H9 (cell line): ENCODE results near the gene NCLN. TPM values are rescaled to one million over a fixed set of nuclear protein-coding genes. Genes with fewer than 3 reads are reported as not detected.
A peak's percentile ranks its signal among the peaks of the same experiment; 100 is the strongest.

Source experiments
- DNase-seq: peaks from one replicate; pipeline ENCODE4 v3.0.0-alpha.2; 2017
- H2AFZ ChIP-seq: one replicate; pipeline ENCODE4 v1.6.1; 2013; ENCODE audit warnings: mild to moderate bottlenecking, low read length, control low read depth, moderate library complexity
- H2AK5ac ChIP-seq: 2 replicates; pipeline ENCODE4 v1.6.1; 2013; ENCODE audit warnings: low read length, control low read depth, mixed read lengths; ENCODE audit not compliant: insufficient read length
- H2BK120ac ChIP-seq: one replicate; pipeline ENCODE4 v1.6.1; 2013; ENCODE audit warnings: low read depth, mild to moderate bottlenecking, low read length, control low read depth, inconsistent platforms; ENCODE audit not compliant: poor library complexity, severe bottlenecking
- H2BK12ac ChIP-seq: 2 replicates; pipeline ENCODE4 v1.6.1; 2013; ENCODE audit warnings: low read length, control low read depth, mixed read lengths, low read depth; ENCODE audit not compliant: insufficient read length
- H2BK15ac ChIP-seq: 2 replicates; pipeline ENCODE4 v1.6.1; 2013; ENCODE audit warnings: low read depth, low read length, control low read depth
- H2BK20ac ChIP-seq: one replicate; pipeline ENCODE4 v1.6.1; 2013; ENCODE audit warnings: low read depth, mild to moderate bottlenecking, low read length, control low read depth, inconsistent platforms; ENCODE audit not compliant: poor library complexity, severe bottlenecking
- H2BK5ac ChIP-seq: 2 replicates; pipeline ENCODE4 v1.6.1; 2013; ENCODE audit warnings: low read length, control low read depth, mixed read lengths; ENCODE audit not compliant: insufficient read length
- H3K14ac ChIP-seq: 2 replicates; pipeline ENCODE4 v1.6.1; 2013; ENCODE audit warnings: low read length, control low read depth; ENCODE audit not compliant: insufficient read depth
- H3K18ac ChIP-seq: 2 replicates; pipeline ENCODE4 v1.6.1; 2013; ENCODE audit warnings: low read depth, mild to moderate bottlenecking, mixed read lengths, low read length, control low read depth; ENCODE audit not compliant: insufficient read length
- H3K23ac ChIP-seq: 2 replicates; pipeline ENCODE4 v1.6.1; 2013; ENCODE audit warnings: low read length, control low read depth, mixed read lengths, low read depth; ENCODE audit not compliant: insufficient read length
- H3K23me2 ChIP-seq: 2 replicates; pipeline ENCODE4 v1.6.1; 2013; ENCODE audit warnings: low read depth, mild to moderate bottlenecking, mixed read lengths, low read length, control low read depth; ENCODE audit not compliant: insufficient read length, poor library complexity, severe bottlenecking
- H3K27ac ChIP-seq: 2 replicates; pipeline ENCODE4 v1.5.1; 2013; ENCODE audit warnings: low read length, control low read depth, mixed read lengths, low read depth; ENCODE audit not compliant: insufficient read length
- H3K27me3 ChIP-seq: 2 replicates; pipeline ENCODE4 v1.6.1; 2013; ENCODE audit warnings: low read length, control low read depth, inconsistent platforms; ENCODE audit not compliant: insufficient read depth
- H3K4ac ChIP-seq: 2 replicates; pipeline ENCODE4 v1.6.1; 2013; ENCODE audit warnings: low read depth, mild to moderate bottlenecking, control low read depth, inconsistent platforms, low read length, moderate library complexity
- H3K4me1 ChIP-seq: 2 replicates; pipeline ENCODE4 v1.6.1; 2013; ENCODE audit warnings: low read length, control low read depth, inconsistent platforms; ENCODE audit not compliant: insufficient read depth
- H3K4me2 ChIP-seq: 2 replicates; pipeline ENCODE4 v1.6.1; 2013; ENCODE audit warnings: low read length, control low read depth, mixed read lengths; ENCODE audit not compliant: insufficient read length, insufficient read depth
- H3K56ac ChIP-seq: 2 replicates; pipeline ENCODE4 v1.6.1; 2013; ENCODE audit warnings: low read depth, mild to moderate bottlenecking, mixed read lengths, low read length, control low read depth; ENCODE audit not compliant: insufficient read length
- H3K79me1 ChIP-seq: 2 replicates; pipeline ENCODE4 v1.6.1; 2013; ENCODE audit warnings: low read depth, mild to moderate bottlenecking, moderate library complexity, low read length, control low read depth, inconsistent platforms; ENCODE audit not compliant: insufficient read depth, poor library complexity, severe bottlenecking
- H3K79me2 ChIP-seq: 2 replicates; pipeline ENCODE4 v1.6.1; 2013; ENCODE audit warnings: low read length, control low read depth, inconsistent platforms; ENCODE audit not compliant: insufficient read depth
- H3K9ac ChIP-seq: 2 replicates; pipeline ENCODE4 v1.6.1; 2013; ENCODE audit warnings: low read length, control low read depth, mixed read lengths; ENCODE audit not compliant: insufficient read length; ENCODE audit errors: extremely low read depth
- H3K9me3 ChIP-seq: one replicate; pipeline ENCODE4 v1.6.1; 2013; ENCODE audit warnings: low read depth, low read length, inconsistent platforms; ENCODE audit not compliant: control insufficient read depth
- H3T11ph ChIP-seq: one replicate; pipeline ENCODE4 v1.6.1; 2013; ENCODE audit warnings: mild to moderate bottlenecking, low read length, control low read depth, inconsistent platforms
- H4K20me1 ChIP-seq: one replicate; pipeline ENCODE4 v1.6.1; 2013; ENCODE audit not compliant: control insufficient read depth, insufficient read length, insufficient read depth
- H4K5ac ChIP-seq: 2 replicates; pipeline ENCODE4 v1.6.1; 2013; ENCODE audit warnings: low read depth, mild to moderate bottlenecking, mixed read lengths, low read length, control low read depth; ENCODE audit not compliant: insufficient read length
- H4K8ac ChIP-seq: replicated peaks from 2 replicates; pipeline ENCODE4 v1.6.1; 2013; ENCODE audit warnings: low read length, control low read depth, mixed read lengths, low read depth; ENCODE audit not compliant: insufficient read length
- H4K91ac ChIP-seq: 2 replicates; pipeline ENCODE4 v1.6.1; 2013; ENCODE audit warnings: low read depth, mild to moderate bottlenecking, moderate library complexity, mixed read lengths, low read length, control low read depth; ENCODE audit not compliant: insufficient read length
- H3K27ac Mint-ChIP-seq, 3 experiments: 2 replicates in 2 of 3; 3 replicates in 1 of 3; pipeline ENCODE4 v1.8.0; 2020 to 2021; ENCODE audit warnings: mixed read lengths in 3 of 3, mild to moderate bottlenecking in 1 of 3, moderate library complexity in 1 of 3
- H3K27me3 Mint-ChIP-seq: 2 replicates; pipeline ENCODE4 v1.8.0; 2021; ENCODE audit warnings: low read depth, mild to moderate bottlenecking, moderate library complexity, mixed read lengths
- H3K36me3 Mint-ChIP-seq, 3 experiments: 2 replicates in 2 of 3; 3 replicates in 1 of 3; pipeline ENCODE4 v1.8.0; 2020 to 2021; ENCODE audit warnings: low read depth in 3 of 3, mixed read lengths in 3 of 3; ENCODE audit not compliant: insufficient read depth in 1 of 3
- H3K4me1 Mint-ChIP-seq, 2 experiments: 2 replicates each; pipeline ENCODE4 v1.8.0; 2020; ENCODE audit warnings: mixed read lengths in 2 of 2
- H3K4me3 Mint-ChIP-seq, 2 experiments: 2 replicates in 1 of 2; 3 replicates in 1 of 2; pipeline ENCODE4 v1.8.0; 2020 to 2021; ENCODE audit warnings: mild to moderate bottlenecking in 2 of 2, mixed read lengths in 2 of 2, moderate library complexity in 1 of 2
- H3K9me3 Mint-ChIP-seq, 2 experiments: 2 replicates in 1 of 2; 3 replicates in 1 of 2; pipeline ENCODE4 v1.8.0; 2020; ENCODE audit warnings: mild to moderate bottlenecking in 2 of 2, mixed read lengths in 2 of 2, moderate library complexity in 1 of 2
- WGBS: extraction: QIAGEN DNeasy Blood & Tissue Kit; methylation state at CpG from one replicate; pipeline ENCODE4 v1.1.7; 2013; ENCODE audit warnings: missing lambda C conversion rate, low lambda C conversion rate, mixed read lengths; ENCODE audit not compliant: insufficient read length; ENCODE audit errors: extremely low coverage; 5-methylcytosine and 5-hydroxymethylcytosine counted together
- total RNA-seq: library from RNA; stranded (reverse); gene quantifications from 2 replicates; pipeline ENCODE4 v1.2.1, GENCODE V29; 2021
- TF ChIP-seq, protein P1 (sequence below): fragments of 200-600 bp; sonication (generic); conservative IDR thresholded peaks from 3 replicates; pipeline ENCODE4 v1.8.0; 2021; ENCODE audit warnings: antibody characterized with exemption, mild to moderate bottlenecking

The NCLN gene
- total RNA-seq, 1 experiment from 2014 or later = 94.8 TPM

- Histone ChIP-seq H3T11ph (no peak overlapping the region), H3K18ac (no peak overlapping the region), H2BK120ac (no peak overlapping the region), H3K56ac (no peak overlapping the region), H3K4me2 (no peak overlapping the region), H2AK5ac (no peak overlapping the region), H3K9ac (no peak overlapping the region), H4K8ac (no peak overlapping the region), H4K91ac (no peak overlapping the region), H3K4me1 (no peaks in the 10 kb centered on the region), H3K27ac (no peak overlapping the region), H2BK5ac (no peak overlapping the region), H4K20me1 (peaks cover 2% of the 10 kb centered on the region), H2AFZ (no peak overlapping the region), H3K79me2 (no peaks in the 10 kb centered on the region), H3K9me3 (no peaks in the 10 kb centered on the region), H3K79me1 (no peaks in the 10 kb centered on the region), H3K4ac (no peak overlapping the region), H3K23me2 (no peaks in the 10 kb centered on the region), H2BK15ac (no peak overlapping the region), H2BK12ac (no peak overlapping the region), H3K23ac (no peak overlapping the region), H3K27me3 (no peaks in the 10 kb centered on the region), H4K5ac (no peak overlapping the region), H2BK20ac (no peak overlapping the region), H3K14ac (no peak overlapping the region; the same call in 1 of the 2 replicates)
- peak; percentile 82 for DNase-seq
- Mint-ChIP-seq H3K27me3 (peaks cover 4% of the 10 kb centered on the region), H3K4me3 (peak overlapping the region in 1 of 2 experiments; percentile 44; a peak in 1 of 5 replicates), H3K9me3 (no peaks in the 10 kb centered on the region), H3K4me1 (peaks cover 3 to 6% of the 10 kb centered on the region in 2 experiments), H3K36me3 (peaks cover 6 to 29% (median 8%) of the 10 kb centered on the region in 3 experiments; a peak in 6 of 7 replicates), H3K27ac (peak overlapping the region in 1 of 3 experiments; percentile 28; a peak in 2 of 7 replicates)
- WGBS = no CpG with 5 or more reads among the region's 20 CpGs
- TF ChIP-seq, protein P1, sequence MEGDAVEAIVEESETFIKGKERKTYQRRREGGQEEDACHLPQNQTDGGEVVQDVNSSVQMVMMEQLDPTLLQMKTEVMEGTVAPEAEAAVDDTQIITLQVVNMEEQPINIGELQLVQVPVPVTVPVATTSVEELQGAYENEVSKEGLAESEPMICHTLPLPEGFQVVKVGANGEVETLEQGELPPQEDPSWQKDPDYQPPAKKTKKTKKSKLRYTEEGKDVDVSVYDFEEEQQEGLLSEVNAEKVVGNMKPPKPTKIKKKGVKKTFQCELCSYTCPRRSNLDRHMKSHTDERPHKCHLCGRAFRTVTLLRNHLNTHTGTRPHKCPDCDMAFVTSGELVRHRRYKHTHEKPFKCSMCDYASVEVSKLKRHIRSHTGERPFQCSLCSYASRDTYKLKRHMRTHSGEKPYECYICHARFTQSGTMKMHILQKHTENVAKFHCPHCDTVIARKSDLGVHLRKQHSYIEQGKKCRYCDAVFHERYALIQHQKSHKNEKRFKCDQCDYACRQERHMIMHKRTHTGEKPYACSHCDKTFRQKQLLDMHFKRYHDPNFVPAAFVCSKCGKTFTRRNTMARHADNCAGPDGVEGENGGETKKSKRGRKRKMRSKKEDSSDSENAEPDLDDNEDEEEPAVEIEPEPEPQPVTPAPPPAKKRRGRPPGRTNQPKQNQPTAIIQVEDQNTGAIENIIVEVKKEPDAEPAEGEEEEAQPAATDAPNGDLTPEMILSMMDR = peak; percentile 79
These were observed 24.8 kb downstream of the NCLN start for GRCh38 chr19:3210347-3211017.
